Natural killer cell treated with Interleukin-12 subunit alpha and Interleukin-12 subunit beta and Interleukin-15 and Interleukin-18, amount 100 ng/mL, for 72 hours (primary cell): ENCODE data around the gene HINT1. TPM values are rescaled to one million over a fixed set of nuclear protein-coding genes. Genes with fewer than 3 reads are reported as not detected.
"Not testable (repeated sequence)": the region's sequence is repeated elsewhere in the genome, so short reads cannot be mapped to it uniquely, and the experiment has no call there.

Experiments
- ATAC-seq, 2 donors: fragments of 150-1000 bp; cut with Tn5 transposase in 1 of 2; sonication (Bioruptor Pico), chemical (Tn5 transposase) in 1 of 2; 2 replicates each; pipeline ENCODE4 v1.10.0; 2021
- DNase-seq: peaks from one replicate; pipeline ENCODE4 v3.0.0; 2022; ENCODE audit warnings: low spot score
- H3K27ac Mint-ChIP-seq, 2 donors: 1 replicate in 1 of 2; 2 replicates in 1 of 2; pipeline ENCODE4 v1.8.0; 2022; ENCODE audit warnings: mixed read lengths in 2 of 2, mild to moderate bottlenecking in 1 of 2, moderate library complexity in 1 of 2
- H3K27me3 Mint-ChIP-seq, 2 donors: 1 replicate in 1 of 2; 2 replicates in 1 of 2; pipeline ENCODE4 v1.8.0; 2022; ENCODE audit warnings: mixed read lengths in 2 of 2
- H3K36me3 Mint-ChIP-seq: one replicate; pipeline ENCODE4 v1.8.0; 2022; ENCODE audit warnings: mixed read lengths
- H3K4me1 Mint-ChIP-seq, 2 donors: 1 replicate in 1 of 2; 2 replicates in 1 of 2; pipeline ENCODE4 v1.8.0; 2022; ENCODE audit warnings: low read depth in 2 of 2, mixed read lengths in 2 of 2, mild to moderate bottlenecking in 1 of 2
- H3K4me3 Mint-ChIP-seq: one replicate; pipeline ENCODE4 v1.8.0; 2022; ENCODE audit warnings: mixed read lengths
- H3K9me3 Mint-ChIP-seq: 2 replicates; pipeline ENCODE4 v1.8.0; 2022; ENCODE audit warnings: mixed read lengths
- total RNA-seq, 2 donors: library from RNA; stranded (reverse); gene quantifications; one replicate each; pipeline ENCODE4 v1.2.3, GENCODE V29; 2022

HINT1 gene
- total RNA-seq, 2 donors from 2014 or later = 219 to 287 TPM

GRCh38 chr5:131163276-131164119, 1.6 kb downstream of the HINT1 start:
- peaks cover 21 to 40% of the 10 kb centered on the region in 2 donors for H3K4me1 Mint-ChIP-seq
- no peak for DNase-seq

GRCh38 chr5:131160134-131160533, 4.9 kb downstream of the HINT1 start:
- DNase-seq = no peak
- Mint-ChIP-seq H3K27me3 (no peaks in the 10 kb centered on the region), H3K4me3 (no peak overlapping the region), H3K27ac (no peak overlapping the region), H3K4me1 (peaks cover 18 to 28% of the 10 kb centered on the region in 2 donors), H3K9me3 (no peaks in the 10 kb centered on the region), H3K36me3 (peaks cover 32% of the 10 kb centered on the region)
- ATAC-seq = no peak

More at GRCh38 chr5:131163276-131164119, 1.6 kb downstream of the HINT1 start:
- ATAC-seq = no peak
- no peaks in the 10 kb centered on the region for H3K27me3 Mint-ChIP-seq
- no peaks in the 10 kb centered on the region for H3K9me3 Mint-ChIP-seq
- H3K36me3 Mint-ChIP-seq = peaks cover 32% of the 10 kb centered on the region
- H3K4me3 Mint-ChIP-seq = peak overlapping the region; percentile 96
- peak overlapping the region; percentile 91 to 95 for H3K27ac Mint-ChIP-seq

GRCh38 chr5:131156957-131157356, 8.1 kb downstream of the HINT1 start:
- Mint-ChIP-seq H3K4me3 (no peak overlapping the region), H3K27ac (no peak overlapping the region), H3K36me3 (peaks cover 21% of the 10 kb centered on the region), H3K4me1 (peaks cover 7 to 11% of the 10 kb centered on the region in 2 donors), H3K9me3 (no peaks in the 10 kb centered on the region), H3K27me3 (no peaks in the 10 kb centered on the region)
- DNase-seq = no peak
- ATAC-seq = no peak

GRCh38 chr5:131156385-131156784, 8.7 kb downstream of the HINT1 start:
- Mint-ChIP-seq H3K9me3 (no peaks in the 10 kb centered on the region), H3K27me3 (no peaks in the 10 kb centered on the region), H3K27ac (no peak overlapping the region), H3K4me1 (peaks cover 6 to 11% of the 10 kb centered on the region in 2 donors), H3K36me3 (peaks cover 17% of the 10 kb centered on the region), H3K4me3 (no peak overlapping the region)
- DNase-seq = no peak
- ATAC-seq = no peak

GRCh38 chr5:131151216-131151615, 13.8 kb downstream of the HINT1 start:
- H3K27ac Mint-ChIP-seq = no peak overlapping the region
- H3K27me3 Mint-ChIP-seq = no peaks in the 10 kb centered on the region
- DNase-seq = no peak
- H3K9me3 Mint-ChIP-seq = no peaks in the 10 kb centered on the region
- no peak for ATAC-seq
- no peak overlapping the region for H3K4me3 Mint-ChIP-seq
- peaks cover 0 to under 1% of the 10 kb centered on the region in 2 donors for H3K4me1 Mint-ChIP-seq
- H3K36me3 Mint-ChIP-seq = no peaks in the 10 kb centered on the region

DNA sequence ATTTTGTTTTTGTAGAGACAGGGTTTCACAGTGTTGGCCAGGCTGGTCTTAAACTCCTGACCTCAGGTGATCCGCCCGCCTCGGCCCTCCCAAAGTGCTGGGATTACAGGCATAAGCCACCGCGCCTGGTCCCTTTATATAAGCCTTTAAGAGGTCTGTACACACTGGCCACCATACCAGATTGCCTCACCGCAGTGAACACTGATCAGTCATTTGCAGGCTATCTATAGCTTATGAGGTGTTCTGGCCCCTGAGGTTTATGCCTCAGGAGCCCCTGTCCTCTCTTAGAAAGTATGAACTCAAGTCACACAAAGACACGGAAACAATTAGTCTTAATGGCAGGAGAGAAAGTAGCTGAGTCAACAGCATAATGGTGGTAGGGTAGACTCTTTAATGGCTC, 14.6 kb downstream of the HINT1 start:
- ATAC-seq (peak in 1 of 2 donors; percentile 59), DNase-seq (no peak)
- H3K9me3 Mint-ChIP-seq = no peaks in the 10 kb centered on the region
- H3K27ac Mint-ChIP-seq = no peak overlapping the region
- no peaks in the 10 kb centered on the region for H3K27me3 Mint-ChIP-seq
- no peaks in the 10 kb centered on the region for H3K4me1 Mint-ChIP-seq
- no peaks in the 10 kb centered on the region for H3K36me3 Mint-ChIP-seq
- H3K4me3 Mint-ChIP-seq = no peak overlapping the region

- ATAC-seq (no peak), DNase-seq (no peak)
- Mint-ChIP-seq H3K27me3 (no peaks in the 10 kb centered on the region), H3K27ac (no peak overlapping the region), H3K4me3 (no peak overlapping the region), H3K36me3 (no peaks in the 10 kb centered on the region), H3K4me1 (no peaks in the 10 kb centered on the region), H3K9me3 (no peaks in the 10 kb centered on the region)
Measured at GRCh38 chr5:131148835-131149234, 16.2 kb downstream of the HINT1 start.

- no peak overlapping the region for H3K4me3 Mint-ChIP-seq
- H3K4me1 Mint-ChIP-seq = peaks cover 0 to 2% of the 10 kb centered on the region in 2 donors
- no peak for ATAC-seq
- no peaks in the 10 kb centered on the region for H3K36me3 Mint-ChIP-seq
- H3K27ac Mint-ChIP-seq = no peak overlapping the region
- no peaks in the 10 kb centered on the region for H3K9me3 Mint-ChIP-seq
- no peak for DNase-seq
- peaks cover 0 to under 1% of the 10 kb centered on the region in 2 donors for H3K27me3 Mint-ChIP-seq
Measured at GRCh38 chr5:131147258-131147657, 17.8 kb downstream of the HINT1 start.

DNA sequence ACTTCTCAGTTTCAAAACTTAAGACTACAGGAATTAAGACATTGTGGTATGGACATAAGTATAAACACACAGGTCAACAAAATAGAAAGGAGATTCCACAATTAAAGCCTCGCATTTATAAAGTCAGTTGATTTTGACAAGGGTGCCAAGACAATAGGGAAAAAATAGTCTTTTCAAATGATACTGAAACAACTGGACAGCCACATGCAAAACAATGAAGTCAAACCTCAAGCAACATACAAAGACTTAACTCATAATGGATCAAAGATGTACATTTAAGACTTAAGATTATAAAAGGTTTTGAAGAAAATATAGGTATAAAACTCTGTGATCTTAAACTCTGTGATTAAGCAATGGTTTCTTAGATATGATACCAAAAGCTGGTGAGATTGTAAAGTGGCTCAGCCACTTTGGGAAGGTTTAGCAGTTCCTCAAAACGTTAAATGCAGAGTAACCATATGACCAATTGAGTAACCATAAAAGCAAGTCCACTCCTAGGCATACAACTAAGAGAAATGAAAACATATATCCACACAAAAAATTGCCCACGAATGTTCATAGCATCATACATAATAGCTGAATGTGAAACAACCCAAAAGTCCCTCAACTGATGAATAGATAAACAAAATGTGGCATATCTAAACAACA, 22.0 kb downstream of the HINT1 start:
- no peaks in the 10 kb centered on the region for H3K36me3 Mint-ChIP-seq
- no peak for DNase-seq
- no peak overlapping the region for H3K4me3 Mint-ChIP-seq
- H3K4me1 Mint-ChIP-seq = peaks cover 0 to 2% of the 10 kb centered on the region in 2 donors
- peaks cover 4 to 8% of the 10 kb centered on the region in 2 donors for H3K27me3 Mint-ChIP-seq
- ATAC-seq = no peak
- no peaks in the 10 kb centered on the region for H3K9me3 Mint-ChIP-seq
- no peak overlapping the region for H3K27ac Mint-ChIP-seq

DNA sequence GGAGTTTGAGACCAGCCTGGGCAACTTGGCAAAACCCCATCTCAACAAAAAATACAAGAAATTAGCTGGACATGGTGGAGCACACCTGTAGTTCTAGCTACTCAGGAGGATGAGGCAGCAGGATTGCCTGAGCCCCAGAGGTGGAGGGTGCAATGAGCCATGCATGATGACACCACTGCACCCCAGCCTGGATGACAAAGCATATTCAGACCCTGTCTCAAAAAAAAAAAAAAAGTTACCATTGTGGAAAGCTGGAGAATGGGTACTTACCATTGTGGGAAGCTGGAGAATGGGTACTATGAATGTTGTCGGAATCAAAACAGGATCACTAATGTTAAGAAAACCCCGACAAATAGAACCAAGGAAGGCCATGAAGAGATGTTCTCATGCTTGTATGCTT, 25.7 kb downstream of the HINT1 start:
- peaks cover 15% of the 10 kb centered on the region in 2 donors for H3K27me3 Mint-ChIP-seq
- no peak overlapping the region for H3K27ac Mint-ChIP-seq
- H3K4me3 Mint-ChIP-seq = no peak overlapping the region
- H3K9me3 Mint-ChIP-seq = peaks cover 4% of the 10 kb centered on the region
- no peak for ATAC-seq
- peaks cover 7% of the 10 kb centered on the region for H3K36me3 Mint-ChIP-seq
- no peak for DNase-seq
- peaks cover 0 to 2% of the 10 kb centered on the region in 2 donors for H3K4me1 Mint-ChIP-seq

GRCh38 chr5:131138406-131138805, 26.6 kb downstream of the HINT1 start:
- not testable (repeated sequence) for H3K4me3 Mint-ChIP-seq, H3K27ac Mint-ChIP-seq, DNase-seq

GRCh38 chr5:131133091-131133490, 32.0 kb downstream of the HINT1 start:
- not testable (repeated sequence) for H3K4me3 Mint-ChIP-seq, H3K4me1 Mint-ChIP-seq, DNase-seq, H3K27ac Mint-ChIP-seq, ATAC-seq, H3K36me3 Mint-ChIP-seq, H3K9me3 Mint-ChIP-seq
- peaks cover 15 to 20% of the 10 kb centered on the region in 2 donors for H3K27me3 Mint-ChIP-seq

More at GRCh38 chr5:131138406-131138805, 26.6 kb downstream of the HINT1 start:
- not testable (repeated sequence) for H3K9me3 Mint-ChIP-seq, ATAC-seq, H3K36me3 Mint-ChIP-seq, H3K4me1 Mint-ChIP-seq
- H3K27me3 Mint-ChIP-seq = peaks cover 15% of the 10 kb centered on the region in 2 donors

DNA sequence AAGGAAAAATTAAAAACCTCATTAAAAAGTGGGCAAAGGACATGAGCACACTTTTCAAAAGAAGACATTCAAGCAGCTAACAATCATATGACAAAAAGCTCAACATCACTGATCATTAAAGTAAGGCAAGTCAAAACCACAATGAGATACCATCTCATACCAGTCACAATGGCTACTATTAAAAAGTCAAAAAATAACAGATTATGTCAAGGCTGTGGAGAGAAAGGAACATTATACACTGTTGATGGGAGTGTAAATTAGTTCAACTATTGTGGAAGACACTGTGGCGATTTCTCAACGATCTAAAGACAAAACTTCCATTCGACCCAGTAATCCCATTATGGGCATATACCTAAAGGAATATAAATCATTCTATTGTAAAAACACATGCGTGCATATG, 35.8 kb downstream of the HINT1 start:
- no peak for ATAC-seq
- Mint-ChIP-seq H3K36me3 (peaks cover 18% of the 10 kb centered on the region), H3K4me3 (no peak overlapping the region), H3K27ac (no peak overlapping the region), H3K4me1 (peaks cover 8 to 10% of the 10 kb centered on the region in 2 donors), H3K9me3 (peaks cover 9% of the 10 kb centered on the region), H3K27me3 (peaks cover 20 to 25% of the 10 kb centered on the region in 2 donors)
- DNase-seq = no peak

GRCh38 chr5:131127244-131127643, 37.8 kb downstream of the HINT1 start:
- H3K4me1 Mint-ChIP-seq = peaks cover 8 to 10% of the 10 kb centered on the region in 2 donors
- DNase-seq, H3K4me3 Mint-ChIP-seq: not testable (repeated sequence)
- H3K27ac Mint-ChIP-seq = peak overlapping the region in 1 of 2 donors; percentile 29
- H3K27me3 Mint-ChIP-seq = peaks cover 26 to 28% of the 10 kb centered on the region in 2 donors
- H3K36me3 Mint-ChIP-seq = peaks cover 24% of the 10 kb centered on the region
- H3K9me3 Mint-ChIP-seq = peaks cover 13% of the 10 kb centered on the region
- ATAC-seq = peak; percentile 20 to 53
